ENCODE measurements around the gene FAM83B.

DNA sequence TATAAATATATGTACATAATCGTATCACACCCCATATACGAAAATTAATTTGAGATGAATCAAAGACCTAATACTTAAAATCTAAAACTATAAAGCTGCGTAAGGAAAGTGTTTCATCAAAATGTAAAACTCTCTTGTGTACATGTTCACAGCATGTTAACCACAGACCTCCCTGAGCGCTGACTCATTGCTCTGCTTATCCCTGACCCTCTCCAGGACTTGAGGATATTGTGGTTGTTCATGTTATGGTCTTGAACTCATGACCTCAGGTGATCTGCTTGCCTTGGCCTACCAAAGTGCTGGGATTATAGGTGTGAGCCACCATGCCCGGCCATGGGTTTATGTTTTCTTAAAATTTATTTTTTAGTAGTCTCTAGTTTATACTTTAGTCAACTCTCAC, 14.2 kb downstream of the FAM83B start:
- TF ChIP-seq, protein P1, sequence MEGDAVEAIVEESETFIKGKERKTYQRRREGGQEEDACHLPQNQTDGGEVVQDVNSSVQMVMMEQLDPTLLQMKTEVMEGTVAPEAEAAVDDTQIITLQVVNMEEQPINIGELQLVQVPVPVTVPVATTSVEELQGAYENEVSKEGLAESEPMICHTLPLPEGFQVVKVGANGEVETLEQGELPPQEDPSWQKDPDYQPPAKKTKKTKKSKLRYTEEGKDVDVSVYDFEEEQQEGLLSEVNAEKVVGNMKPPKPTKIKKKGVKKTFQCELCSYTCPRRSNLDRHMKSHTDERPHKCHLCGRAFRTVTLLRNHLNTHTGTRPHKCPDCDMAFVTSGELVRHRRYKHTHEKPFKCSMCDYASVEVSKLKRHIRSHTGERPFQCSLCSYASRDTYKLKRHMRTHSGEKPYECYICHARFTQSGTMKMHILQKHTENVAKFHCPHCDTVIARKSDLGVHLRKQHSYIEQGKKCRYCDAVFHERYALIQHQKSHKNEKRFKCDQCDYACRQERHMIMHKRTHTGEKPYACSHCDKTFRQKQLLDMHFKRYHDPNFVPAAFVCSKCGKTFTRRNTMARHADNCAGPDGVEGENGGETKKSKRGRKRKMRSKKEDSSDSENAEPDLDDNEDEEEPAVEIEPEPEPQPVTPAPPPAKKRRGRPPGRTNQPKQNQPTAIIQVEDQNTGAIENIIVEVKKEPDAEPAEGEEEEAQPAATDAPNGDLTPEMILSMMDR (IDR thresholded peaks at IDR 0.05; ENCODE audit: extremely low read depth in 1 of 2, insufficient read depth in 1 of 2, low read depth in 1 of 2, low read length in 2 of 2): no peak
- no peak for TF ChIP-seq POLR2AphosphoS5 (IDR thresholded peaks at IDR 0.05; ENCODE audit: insufficient read depth, low read depth, low read length)
- TF ChIP-seq EZH2 (IDR thresholded peaks at IDR 0.05; ENCODE audit: borderline replicate concordance, low read depth, low read length, severe bottlenecking): no peak

Measured in endothelial cell of umbilical vein (primary cell).